Measurements from ENCODE around the gene MTA3. TPM values are rescaled to one million over a fixed set of nuclear protein-coding genes. Genes with fewer than 3 reads are reported as not detected.

MTA3 gene
- total and polyA plus RNA-seq, 2 of the 8 experiments (the other 6 are each of a cell fraction or from before 2014, with no cell fraction given) = 125 to 184 TPM

DNA sequence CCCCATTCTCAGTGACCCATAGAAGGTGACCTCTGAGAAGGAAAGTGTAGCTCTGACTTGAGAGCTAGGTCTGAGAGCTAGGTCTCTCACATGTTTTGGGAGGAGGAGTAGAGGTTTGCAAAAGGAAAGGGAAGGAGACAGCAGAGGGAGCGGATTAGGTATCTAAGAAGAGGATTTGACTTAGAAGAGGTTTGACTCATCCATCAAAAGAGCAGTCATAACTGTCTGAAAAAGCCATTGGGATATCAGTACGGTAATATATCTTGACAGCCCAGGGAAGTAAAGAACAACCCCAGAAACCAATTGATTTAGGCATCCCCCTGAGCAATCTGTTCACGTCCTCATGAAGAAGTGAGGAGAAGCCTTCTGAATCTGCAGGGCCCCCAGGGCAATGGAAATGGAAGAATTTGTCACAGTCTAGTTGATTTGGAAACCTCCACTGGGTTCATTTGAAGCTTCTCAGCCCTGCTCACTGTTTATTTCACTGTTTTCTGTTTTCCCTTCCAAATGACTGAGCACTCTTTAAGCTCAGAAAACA is 176.2 kb downstream of the MTA3 start:
- Histone ChIP-seq H3K23ac (ENCODE audit: insufficient read length) (no peak overlapping the region), H3K27ac (ENCODE audit: low read depth, low read length) (no peak overlapping the region), H3K4me2 (ENCODE audit: insufficient read depth in 1 of 2, low read depth in 2 of 2, low read length in 2 of 2) (no peak overlapping the region), H2AK5ac (ENCODE audit: low read depth, low read length) (no peak overlapping the region), H4K5ac (ENCODE audit: insufficient read length, low read depth, low read length) (no peak overlapping the region), H3K27me3 (replicated peaks in 1 of 4; ENCODE audit: control insufficient read depth in 3 of 4, extremely low read depth in 1 of 4, insufficient read depth in 3 of 4, low read length in 3 of 4) (no peaks in the 10 kb centered on the region), H2BK15ac (ENCODE audit: low read length) (no peak overlapping the region), H3K18ac (ENCODE audit: extremely low read depth, low read length) (no peak overlapping the region), H3K4me3 (ENCODE audit: extremely low read depth in 1 of 4, insufficient read depth in 2 of 4, low read depth in 3 of 4, low read length in 4 of 4) (no peak overlapping the region), H3K79me1 (ENCODE audit: low read depth, low read length) (peaks cover 2% of the 10 kb centered on the region; the same call in 1 of the 2 replicates), H2BK20ac (ENCODE audit: low read length) (no peak overlapping the region), H3K9me3 (ENCODE audit: insufficient read depth in 2 of 2, low read depth in 1 of 2, low read length in 1 of 2) (peaks cover 0 to 2% of the 10 kb centered on the region in 2 experiments; a peak in 1 of 4 replicates), H4K20me1 (replicated peaks in 1 of 2; ENCODE audit: control insufficient read depth in 1 of 2, insufficient read depth in 2 of 2, low read length in 2 of 2) (no peaks in the 10 kb centered on the region), H3K36me3 (ENCODE audit: control insufficient read depth in 2 of 4, insufficient read depth in 4 of 4, low read length in 3 of 4) (peaks cover 0 to 6% (median 0%) of the 10 kb centered on the region in 4 experiments; a peak in 2 of 8 replicates), H2BK120ac (replicated peaks; ENCODE audit: low read depth, low read length) (no peak overlapping the region), H3K56ac (replicated peaks; ENCODE audit: insufficient read length, low read depth, low read length) (no peak overlapping the region), H3K4ac (replicated peaks; ENCODE audit: insufficient read length, low read depth, low read length) (no peak overlapping the region), H3K23me2 (ENCODE audit: low read depth, low read length) (no peaks in the 10 kb centered on the region), H2AFZ (ENCODE audit: low read length) (no peak overlapping the region), H3K4me1 (replicated peaks in 1 of 4; ENCODE audit: control insufficient read depth in 3 of 4, insufficient read depth in 4 of 4, low read length in 3 of 4) (no peaks in the 10 kb centered on the region), H4K91ac (replicated peaks; ENCODE audit: insufficient read length, low read length) (no peak overlapping the region), H4K8ac (ENCODE audit: extremely low read depth, insufficient read depth, low read length) (no peak overlapping the region), H2BK12ac (ENCODE audit: low read depth, low read length) (no peak overlapping the region), H3K14ac (ENCODE audit: insufficient read length) (no peak overlapping the region), H3K9ac (replicated peaks in 1 of 4; ENCODE audit: extremely low read depth in 1 of 4, low read depth in 3 of 4, low read length in 3 of 4) (no peak overlapping the region), H2BK5ac (ENCODE audit: low read depth, low read length) (no peak overlapping the region), H3K79me2 (ENCODE audit: control insufficient read depth in 1 of 2, insufficient read depth in 2 of 2, low read length in 2 of 2) (no peaks in the 10 kb centered on the region)
- FAIRE-seq (no peak), DNase-seq (ENCODE audit: low read depth in 1 of 2, low spot score in 2 of 2) (no peak)
- 89% methylated on average over 3 of the region's 3 CpGs; no CpG with 5 or more reads in 1 of the 2 experiments for WGBS, 2 experiments (ENCODE audit: extremely low coverage in 1 of 2, insufficient coverage in 1 of 2, insufficient read length in 1 of 2, insufficient replicate concordance in 2 of 2, low coverage in 1 of 2, low lambda C conversion rate in 2 of 2, missing lambda C conversion rate in 1 of 2)
- TF ChIP-seq TCF12 (IDR thresholded peaks at IDR 0.05; ENCODE audit: low read depth, low read length) = no peak
- POLR2A ChIA-PET (ENCODE audit: partially characterized antibody) = no interaction called here
- CTCF ChIA-PET (ENCODE audit: partially characterized antibody) = interaction anchor here (0.8 to 1.5 kb wide), 4 partner anchors 10 to 37 kb away, joined by 3 read pairs; no protein-coding TSS in a partner anchor

Data from H1 (cell line).